Chondrocyte (in vitro differentiated cells): ENCODE results near the gene MINAR2. TPM values are rescaled to one million over a fixed set of nuclear protein-coding genes. Genes with fewer than 3 reads are reported as not detected.

Experiments
- DNase-seq: peaks from one replicate; pipeline ENCODE4 v3.0.0; 2021; ENCODE audit warnings: mixed read lengths, low spot score
- H3K27ac Mint-ChIP-seq: one replicate; pipeline ENCODE4 v1.8.0; 2021; ENCODE audit warnings: mild to moderate bottlenecking, moderate library complexity, mixed read lengths; ENCODE audit not compliant: unreplicated experiment
- H3K27me3 Mint-ChIP-seq: 2 replicates; pipeline ENCODE4 v1.8.0; 2021; ENCODE audit warnings: low read depth, mixed read lengths
- H3K36me3 Mint-ChIP-seq: 2 replicates; pipeline ENCODE4 v1.8.0; 2021; ENCODE audit warnings: low read depth, mixed read lengths
- H3K4me1 Mint-ChIP-seq: 2 replicates; pipeline ENCODE4 v1.8.0; 2021; ENCODE audit warnings: low read depth, mild to moderate bottlenecking, mixed read lengths
- H3K4me3 Mint-ChIP-seq: one replicate; pipeline ENCODE4 v1.8.0; 2021; ENCODE audit warnings: mild to moderate bottlenecking, moderate library complexity, mixed read lengths; ENCODE audit not compliant: unreplicated experiment
- H3K9me3 Mint-ChIP-seq: 2 replicates; pipeline ENCODE4 v1.8.0; 2021; ENCODE audit warnings: low read depth, mixed read lengths
- CTCF ChIP-seq: fragments of 200-600 bp; sonication (generic); IDR thresholded peaks from 2 replicates; pipeline ENCODE4 v1.5.0; 2021; ENCODE audit warnings: antibody characterized with exemption, mild to moderate bottlenecking, moderate library complexity
- total RNA-seq: library from RNA; stranded (reverse); gene quantifications from 3 replicates; pipeline ENCODE4 v1.2.1, GENCODE V29; 2021

The MINAR2 gene
- total RNA-seq, 1 donor from 2014 or later = not detected

GRCh38 chr5:129773376-129773775, 25.5 kb downstream of the MINAR2 start:
- Mint-ChIP-seq H3K4me1 (no peaks in the 10 kb centered on the region), H3K4me3 (no peak overlapping the region), H3K36me3 (no peaks in the 10 kb centered on the region), H3K27ac (no peak overlapping the region), H3K9me3 (peaks cover 7% of the 10 kb centered on the region), H3K27me3 (peaks cover 6% of the 10 kb centered on the region)
- no peak for TF ChIP-seq CTCF
- DNase-seq = no peak

GRCh38 chr5:129781594-129781993, 33.7 kb downstream of the MINAR2 start:
- no peak for TF ChIP-seq CTCF
- no peak for DNase-seq
- Mint-ChIP-seq H3K27ac (no peak overlapping the region), H3K36me3 (no peaks in the 10 kb centered on the region), H3K27me3 (peaks cover 2% of the 10 kb centered on the region), H3K4me1 (no peaks in the 10 kb centered on the region), H3K4me3 (no peak overlapping the region), H3K9me3 (peaks cover 7% of the 10 kb centered on the region)

GRCh38 chr5:129803403-129803802, 55.5 kb downstream of the MINAR2 start:
- Mint-ChIP-seq H3K27me3 (peaks cover 2% of the 10 kb centered on the region), H3K4me3 (no peak overlapping the region)
- DNase-seq = no peak

GRCh38 chr5:129804705-129805104, 56.8 kb downstream of the MINAR2 start:
- Mint-ChIP-seq H3K4me3 (no peak overlapping the region), H3K36me3 (peaks cover 2% of the 10 kb centered on the region), H3K27me3 (peaks cover 2% of the 10 kb centered on the region), H3K4me1 (no peaks in the 10 kb centered on the region), H3K9me3 (peaks cover 9% of the 10 kb centered on the region), H3K27ac (no peak overlapping the region)
- DNase-seq = no peak
- TF ChIP-seq CTCF = no peak

More at GRCh38 chr5:129803403-129803802, 55.5 kb downstream of the MINAR2 start:
- no peak for TF ChIP-seq CTCF
- H3K4me1 Mint-ChIP-seq = no peaks in the 10 kb centered on the region
- H3K9me3 Mint-ChIP-seq = peaks cover 22% of the 10 kb centered on the region
- peaks cover 4% of the 10 kb centered on the region for H3K36me3 Mint-ChIP-seq
- H3K27ac Mint-ChIP-seq = no peak overlapping the region

- H3K9me3 Mint-ChIP-seq = peaks cover 2% of the 10 kb centered on the region
- H3K36me3 Mint-ChIP-seq = no peaks in the 10 kb centered on the region
- H3K4me3 Mint-ChIP-seq = no peak overlapping the region
- TF ChIP-seq CTCF = no peak
- no peak for DNase-seq
- H3K27me3 Mint-ChIP-seq = no peaks in the 10 kb centered on the region
- no peaks in the 10 kb centered on the region for H3K4me1 Mint-ChIP-seq
- H3K27ac Mint-ChIP-seq = no peak overlapping the region
Measured at GRCh38 chr5:129807162-129807814, 59.4 kb downstream of the MINAR2 start.

Other genes with a start within 250 kb of the MINAR2 start
- gene CHSY3, start 156.4 kb downstream of the MINAR2 start, total RNA-seq = 18.1 to 44.6 TPM (median 19.7 TPM) in 3 replicates